NCI-H1417 (cell line): ENCODE results near the gene DNLZ.
"Not testable (repeated sequence)": the region's sequence is repeated elsewhere in the genome, so short reads cannot be mapped to it uniquely, and the experiment has no call there.

Source experiments
- DNase-seq, 3 experiments: peaks; one replicate each; lab custom pipeline; 2025; lab: John Stamatoyannopoulos, UW

Gene DNLZ

DNA sequence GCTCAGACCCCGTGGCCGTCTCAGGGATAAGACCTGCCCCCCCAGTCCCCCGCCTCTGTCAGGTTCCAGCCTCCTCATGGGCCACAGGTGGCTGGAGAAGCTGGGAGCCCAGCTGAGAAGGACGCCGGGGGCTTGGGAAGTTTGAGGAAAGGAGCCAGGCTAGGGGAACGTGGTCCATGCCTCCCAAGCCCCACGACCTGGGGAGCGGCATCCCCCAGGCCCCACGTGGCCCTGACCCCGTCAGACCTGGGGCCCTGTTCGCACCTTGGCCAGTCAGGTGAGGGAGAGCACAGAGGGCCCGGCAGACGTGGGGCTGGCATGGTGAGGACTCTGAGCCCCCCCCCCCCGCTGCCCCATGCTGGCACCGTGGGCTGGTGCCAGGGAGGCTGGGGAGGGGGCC, 32.5 kb downstream of the DNLZ start:
- DNase-seq: no peak

DNA sequence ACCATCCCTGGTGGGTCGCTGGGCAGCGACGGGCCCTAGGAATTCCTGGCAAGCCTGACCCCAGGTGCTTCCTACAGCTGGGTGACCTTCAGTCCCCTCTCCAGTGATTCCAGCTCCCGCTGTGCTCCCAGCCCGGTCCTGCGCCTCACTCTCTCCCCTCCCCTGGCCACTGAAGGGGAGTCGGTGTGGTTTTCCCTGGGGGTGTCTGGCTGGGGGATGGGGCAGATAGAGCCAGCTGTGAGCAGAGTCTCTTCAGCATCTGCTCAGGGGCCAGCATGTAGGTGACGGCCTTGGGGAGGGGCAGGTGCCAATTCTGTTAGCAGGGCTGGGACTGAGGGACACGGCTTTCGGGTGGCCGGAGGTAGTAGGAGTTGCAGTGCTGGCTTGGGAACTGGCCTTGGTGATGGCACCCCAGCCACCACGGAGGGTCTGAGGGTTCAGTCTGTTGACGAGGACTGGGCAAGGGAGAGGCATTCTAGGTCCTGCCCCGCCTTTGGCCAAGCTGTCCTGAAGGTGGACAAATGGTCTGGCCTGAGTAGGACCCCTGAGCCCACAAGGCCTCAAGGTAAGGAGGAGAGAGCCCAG, 33.0 kb downstream of the DNLZ start:
- no peak for DNase-seq

- DNase-seq: no peak
These were observed 33.7 kb downstream of the DNLZ start for GRCh38 chr9:136329636-136330405.

DNA sequence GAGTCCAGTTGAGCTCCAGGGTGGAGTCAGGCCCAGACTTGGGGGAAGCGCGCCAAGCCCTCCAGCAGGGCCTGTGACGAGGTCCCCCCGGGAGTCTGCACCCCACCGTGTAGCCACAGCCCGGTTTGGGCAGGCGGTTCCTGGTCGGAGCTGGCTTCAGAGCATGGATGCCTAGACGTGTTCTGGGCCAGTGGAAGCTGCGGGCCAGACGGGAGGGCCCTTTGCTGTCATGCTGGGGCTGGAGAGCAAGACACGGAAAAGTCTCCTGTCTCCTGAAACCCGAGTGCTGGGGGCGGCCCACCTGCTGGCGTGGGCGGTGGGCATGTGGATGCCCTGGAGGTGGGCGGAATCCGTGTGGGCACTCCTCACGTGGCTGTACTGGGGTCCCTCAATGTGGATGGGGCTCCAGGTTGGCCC, 34.3 kb downstream of the DNLZ start:
- no peak for DNase-seq

DNA sequence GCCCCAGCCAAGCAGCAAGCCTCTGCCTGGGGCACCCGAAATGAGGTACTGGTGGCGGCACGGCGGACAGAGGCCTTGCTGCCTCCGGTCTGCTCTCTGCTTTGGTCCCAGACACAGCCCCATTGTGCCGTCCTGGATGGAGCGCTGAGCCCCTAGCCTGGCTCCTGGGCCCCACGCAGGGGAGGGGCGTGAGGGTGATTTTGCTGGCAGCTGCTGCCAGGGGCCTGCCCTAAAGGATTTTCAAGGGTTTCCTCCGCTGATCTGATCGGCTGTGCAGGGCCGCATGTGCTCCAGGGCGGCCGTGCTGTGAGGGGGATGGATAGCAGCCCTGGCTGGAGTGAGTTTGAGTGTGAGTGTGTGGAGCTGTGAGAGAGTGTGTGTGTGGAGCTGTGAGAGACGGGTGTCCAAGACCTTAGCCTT, 34.9 kb downstream of the DNLZ start:
- peak in 2 of 3 experiments; percentile 30 to 51 for DNase-seq

GRCh38 chr9:136328011-136328621, 35.4 kb downstream of the DNLZ start:
- peak; percentile 23 to 66 (median 64) for DNase-seq

DNA sequence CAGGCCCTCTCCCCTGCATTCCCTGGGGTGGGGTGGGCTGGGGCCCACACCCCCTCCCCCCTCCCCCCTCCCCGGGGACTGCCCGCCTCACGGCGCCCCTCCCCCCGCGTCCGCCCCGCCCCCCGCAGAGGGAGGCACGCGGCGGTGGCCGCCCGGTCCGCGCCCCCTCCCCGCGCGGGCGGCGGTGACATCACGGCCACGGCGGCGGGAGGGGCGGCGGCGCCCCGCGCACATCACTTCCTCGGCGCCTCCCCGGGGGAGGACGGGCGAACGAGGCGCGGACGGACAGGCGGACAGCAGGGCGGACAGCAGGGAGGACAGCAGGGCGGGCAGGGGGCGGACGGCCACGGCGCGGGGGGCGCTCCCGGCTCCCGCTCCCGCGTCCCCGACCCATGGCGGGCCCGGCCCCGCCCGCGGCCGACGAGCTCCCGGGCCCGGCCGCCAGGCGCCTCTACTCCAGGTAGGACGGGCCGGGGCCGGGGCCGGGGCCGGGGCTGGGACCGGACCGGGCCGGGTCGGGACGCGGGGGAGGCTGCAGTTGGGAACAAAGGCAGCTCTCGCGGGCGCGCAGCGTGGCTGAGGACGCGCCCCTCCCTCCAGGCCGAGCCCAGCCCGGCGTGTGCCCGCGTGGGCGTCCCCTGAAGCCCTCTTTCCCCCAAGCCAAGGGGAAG, 36.1 kb downstream of the DNLZ start, which contains the start of gene GPSM1:
Gene GPSM1 (plus strand): TSS at position 236 of the 671 bp plus-strand sequence. CDS start 157 bp downstream, at position 393.
- DNase-seq: peak; percentile 19 to 64 (median 57)

- DNase-seq: no peak
These were observed 36.7 kb downstream of the DNLZ start for GRCh38 chr9:136326761-136327303.

GRCh38 chr9:136326061-136326760, 37.3 kb downstream of the DNLZ start:
- DNase-seq: peak in 1 of 3 experiments; percentile 21

- no peak for DNase-seq
These were observed 38.2 kb downstream of the DNLZ start for GRCh38 chr9:136325358-136325757.

DNA sequence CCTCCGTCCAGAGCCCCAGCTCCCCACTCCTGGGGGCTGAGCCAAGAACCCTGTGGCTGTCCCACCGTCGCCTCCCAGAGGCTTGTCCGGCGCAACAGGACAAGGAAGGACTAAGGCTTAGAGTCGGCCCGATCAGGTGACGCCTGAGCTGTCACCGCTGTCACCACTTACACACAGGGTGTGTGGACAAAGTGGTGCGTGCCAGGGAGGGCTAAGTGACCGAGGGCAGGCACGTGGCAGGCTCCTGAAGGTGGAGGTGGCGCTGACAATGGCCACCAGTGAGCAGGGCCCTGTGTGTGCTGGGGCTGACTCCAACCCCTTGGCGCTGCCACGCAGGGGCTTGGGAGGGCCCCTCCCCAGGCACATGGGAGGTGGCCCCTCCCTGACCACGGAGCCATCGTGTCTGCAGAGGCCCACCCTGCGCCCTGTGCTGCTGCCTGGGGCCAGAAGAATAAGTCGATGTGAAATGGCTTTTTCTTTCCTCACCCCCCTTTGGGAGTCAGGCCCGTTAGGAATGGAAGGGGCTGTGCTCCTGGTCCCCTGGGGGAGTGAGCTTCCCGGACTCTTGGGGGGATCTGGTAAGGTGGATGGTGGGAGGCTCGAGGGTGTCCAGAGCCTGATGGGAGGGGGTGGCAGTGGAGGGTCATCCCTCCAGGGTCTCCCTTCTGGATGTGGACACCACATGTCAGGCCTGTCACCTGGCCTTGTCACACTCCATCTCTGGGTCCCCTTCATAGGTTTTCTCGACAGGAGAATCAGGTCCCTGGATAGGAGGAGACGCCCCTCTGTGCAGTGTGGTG, 38.8 kb downstream of the DNLZ start:
- DNase-seq: no peak

DNA sequence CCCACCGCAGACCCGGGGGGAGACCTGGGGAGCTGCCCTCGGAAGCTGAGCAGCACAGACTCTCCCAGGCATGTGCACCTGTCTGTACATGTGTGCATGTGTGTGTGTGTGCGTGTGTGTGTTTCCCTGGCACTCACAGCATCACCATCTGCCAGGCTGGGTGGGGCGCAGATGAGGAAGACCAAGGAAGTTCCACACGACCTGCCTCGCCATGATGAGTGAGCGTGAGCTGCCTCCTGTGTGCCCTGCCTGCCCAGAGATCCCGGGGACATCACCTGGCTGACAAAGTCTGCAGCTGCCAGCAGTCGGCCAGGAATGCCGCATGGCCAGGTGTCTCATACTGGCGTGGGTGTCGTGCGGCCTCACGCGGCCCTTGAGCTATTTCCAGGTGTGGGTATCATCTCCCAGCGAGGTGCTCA, 40.2 kb downstream of the DNLZ start:
- DNase-seq: peak; percentile 41 to 77 (median 60)

DNA sequence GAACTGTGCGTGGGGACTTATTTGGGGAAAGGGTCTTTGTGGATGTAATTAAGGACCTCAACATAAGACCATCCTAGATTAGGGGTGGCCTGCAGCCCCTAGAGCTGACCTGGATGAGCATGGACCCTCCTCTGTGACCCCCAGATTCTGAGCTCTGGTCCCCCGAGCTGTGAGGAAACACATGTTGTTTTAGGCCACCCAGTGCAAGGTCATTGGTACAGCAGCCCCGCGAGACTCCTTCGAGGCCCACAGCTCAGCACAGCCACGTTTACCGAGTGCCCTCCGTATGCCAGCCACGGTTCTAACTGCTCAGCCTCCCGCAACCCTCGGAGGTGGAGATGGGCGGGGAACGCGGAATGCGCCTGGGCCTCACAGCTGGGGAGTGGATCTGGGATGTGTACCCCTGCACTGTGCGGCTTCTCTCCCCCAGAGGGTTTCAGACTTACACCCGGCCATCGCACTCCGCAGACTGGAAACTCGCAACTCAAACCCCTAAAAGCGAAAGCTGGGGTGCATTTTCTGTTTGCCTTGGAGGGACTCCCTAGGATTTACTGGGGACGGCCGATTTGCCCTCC, 40.7 kb downstream of the DNLZ start:
- peak in 2 of 3 experiments; percentile 51 to 53 for DNase-seq

DNA sequence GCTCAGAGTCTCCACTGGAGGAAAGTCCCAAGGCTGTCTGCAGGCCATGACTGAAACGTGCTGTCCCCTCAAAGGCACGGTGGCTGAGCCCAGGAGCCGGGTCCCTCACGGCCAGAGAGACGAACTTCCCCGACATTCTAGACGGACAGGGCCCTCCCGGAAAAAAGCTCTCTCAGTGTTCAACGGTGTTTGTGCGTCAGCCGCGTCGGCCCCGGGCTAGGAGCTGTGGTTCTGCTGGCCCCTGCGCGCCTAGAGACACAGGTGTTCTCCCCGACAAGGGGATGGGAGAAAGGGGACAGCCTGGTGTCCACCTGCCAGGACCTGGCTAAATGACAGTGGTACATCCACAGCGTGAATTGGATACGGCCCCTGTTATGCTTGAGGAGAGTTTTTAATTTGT, 42.0 kb downstream of the DNLZ start:
- DNase-seq: no peak

GRCh38 chr9:136320972-136321371, 42.6 kb downstream of the DNLZ start:
- DNase-seq: not testable (repeated sequence)

DNA sequence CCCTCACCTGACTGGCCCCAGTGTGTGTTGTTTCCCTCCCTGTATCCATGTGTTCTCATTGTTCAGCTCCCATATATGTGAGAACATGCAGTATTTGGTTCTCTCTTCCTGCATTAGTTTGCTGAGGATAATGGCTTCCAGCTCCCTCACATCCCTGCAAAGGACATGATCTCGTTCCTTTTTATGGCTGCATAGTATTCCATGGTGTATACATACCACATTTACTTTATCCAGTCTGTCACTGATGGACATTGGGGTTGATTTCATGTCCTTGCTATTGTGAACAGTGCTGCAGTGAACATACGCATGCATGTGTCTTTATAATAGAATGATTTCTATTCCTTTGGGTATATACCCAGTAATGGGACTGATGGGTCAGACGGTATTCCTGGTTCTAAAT, 43.6 kb downstream of the DNLZ start:
- not testable (repeated sequence) for DNase-seq

DNA sequence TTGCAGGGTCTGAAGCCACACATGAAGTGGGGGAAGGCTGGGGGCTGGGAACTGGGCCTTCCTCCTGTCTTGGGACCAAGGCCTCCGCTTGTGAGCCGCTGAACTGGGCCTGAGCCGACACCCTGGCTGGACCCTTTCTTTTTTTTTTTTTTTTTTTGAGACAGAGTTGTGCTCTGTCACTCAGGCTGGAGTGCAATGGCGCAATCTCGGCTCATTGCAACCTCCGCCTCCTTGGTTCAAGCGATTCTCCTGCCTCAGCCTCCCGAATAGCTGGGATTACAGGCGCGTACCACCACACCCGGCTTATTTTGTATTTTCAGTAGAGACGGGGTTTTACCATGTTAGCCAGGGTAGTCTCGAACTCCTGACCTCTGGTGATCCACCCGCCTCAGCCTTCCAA, 44.3 kb downstream of the DNLZ start:
- not testable (repeated sequence) for DNase-seq

- no peak for DNase-seq
These were observed 44.7 kb downstream of the DNLZ start for GRCh38 chr9:136318776-136319241.

GRCh38 chr9:136318111-136318775, 45.3 kb downstream of the DNLZ start:
- DNase-seq: no peak

DNA sequence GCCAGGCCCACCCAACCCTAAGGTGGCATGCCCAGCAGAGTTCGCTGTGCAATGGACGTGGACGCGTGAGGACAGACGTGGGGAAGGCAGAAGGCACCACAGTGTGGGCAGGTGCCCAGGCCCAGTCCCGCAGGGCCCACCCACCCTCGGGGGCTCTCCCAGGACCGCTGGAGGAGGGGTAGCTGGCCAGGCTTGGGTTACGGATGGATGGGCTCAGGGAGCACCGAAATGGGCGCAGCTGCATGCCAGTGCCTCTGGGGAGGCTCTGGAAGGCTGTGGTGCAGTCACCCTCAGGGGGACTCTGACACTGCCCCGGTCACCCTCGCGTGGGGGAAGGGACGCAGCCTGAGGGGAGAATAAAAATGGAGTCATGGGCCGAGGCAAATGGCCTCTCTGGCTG, 45.8 kb downstream of the DNLZ start:
- no peak for DNase-seq
